Muscle of back (tissue), 11 donors: ENCODE results near the gene SYT12. TPM values are rescaled to one million over a fixed set of nuclear protein-coding genes. Genes with fewer than 3 reads are reported as not detected.
A peak's percentile ranks its signal among the peaks of the same experiment; 100 is the strongest.
"Not testable (repeated sequence)": the region's sequence is repeated elsewhere in the genome, so short reads cannot be mapped to it uniquely, and the experiment has no call there.

ENCODE experiments used
- DNase-seq, 3 donors: peaks; one replicate each; pipeline versions ENCODE4 v3.0.0 to v3.0.0-alpha.2; 2013
- polyA plus RNA-seq, 10 donors: library from polyadenylated mRNA; unstranded; fragments of 120-200 nt; gene quantifications; one replicate each; pipeline ENCODE4 v1.2.1, GENCODE V29; 2013; ENCODE audit not compliant: insufficient read length in 10 of 10

Gene SYT12
- polyA plus RNA-seq, 10 donors, result 0.04 to 0.39 (median 0.11) TPM; not detected in 1

DNA sequence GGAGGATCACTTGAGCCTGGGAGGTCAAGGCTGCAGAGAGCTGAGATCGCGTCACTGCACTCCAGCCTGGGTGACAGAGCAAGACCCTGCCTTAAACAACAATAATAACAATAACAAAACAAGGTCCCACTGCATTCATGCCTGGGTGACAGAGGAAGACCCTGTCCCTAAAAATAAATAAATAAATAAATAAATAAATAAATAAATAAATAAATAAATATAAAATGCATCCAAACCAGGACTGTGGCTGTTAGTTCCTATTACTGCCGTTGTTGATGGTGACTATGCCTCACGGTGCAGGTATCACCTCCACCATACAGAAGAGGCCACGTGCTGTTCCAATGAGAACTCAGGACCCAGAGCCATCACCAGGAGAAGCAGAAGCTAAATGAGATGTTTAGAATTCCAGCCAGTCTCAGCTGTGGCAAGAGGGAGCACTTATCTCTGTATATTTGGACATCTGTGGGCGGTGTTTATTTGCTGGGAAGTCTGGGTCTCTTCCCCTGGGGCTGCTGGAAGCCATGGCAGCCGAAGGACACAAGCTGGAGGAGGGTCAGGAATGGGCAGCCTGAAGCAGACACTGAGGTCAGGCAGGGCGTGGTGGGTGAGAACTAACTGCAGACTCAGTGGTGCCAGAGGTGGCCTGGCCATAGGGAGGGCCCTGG, 26.2 kb upstream of the SYT12 start:
- no peak for DNase-seq

DNA sequence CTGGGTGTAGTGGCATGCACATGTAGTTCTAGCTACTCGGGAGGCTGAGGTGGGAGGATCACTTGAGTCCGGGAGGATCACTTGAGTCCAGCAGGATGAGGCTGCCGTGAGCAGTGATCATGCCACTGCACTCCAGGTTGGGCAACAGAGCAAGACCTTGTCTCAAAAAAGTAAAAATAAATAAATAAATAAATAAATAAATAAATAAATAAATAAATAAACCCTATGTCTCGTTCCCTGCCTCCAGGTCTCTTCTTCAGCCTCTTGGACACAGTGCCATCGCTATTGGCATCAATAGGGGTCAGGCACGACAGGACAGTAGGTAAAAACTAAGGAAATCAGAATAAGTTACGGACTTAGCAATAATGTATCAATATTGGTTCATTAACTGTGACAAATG, 23.4 kb upstream of the SYT12 start:
- no peak for DNase-seq

DNA sequence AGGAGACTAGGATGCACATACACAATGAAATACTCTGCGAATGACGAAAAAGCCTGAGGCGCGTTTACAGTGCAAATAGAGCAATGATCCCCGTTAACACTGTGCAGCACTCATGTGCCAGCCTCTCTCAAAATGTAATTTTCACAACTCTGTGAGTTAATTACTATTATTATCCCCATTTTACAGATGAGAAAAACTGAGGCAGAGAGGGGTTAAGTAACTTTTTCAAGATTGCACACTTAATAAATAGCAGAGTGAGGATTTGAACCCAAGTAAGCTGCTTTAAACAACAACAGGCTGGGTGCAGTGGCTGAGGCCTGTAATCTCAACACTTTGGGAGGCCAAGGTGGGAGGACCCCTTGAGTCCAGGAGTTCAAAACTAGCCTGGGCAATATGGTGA, 21.6 kb upstream of the SYT12 start:
- DNase-seq, result no peak

DNA sequence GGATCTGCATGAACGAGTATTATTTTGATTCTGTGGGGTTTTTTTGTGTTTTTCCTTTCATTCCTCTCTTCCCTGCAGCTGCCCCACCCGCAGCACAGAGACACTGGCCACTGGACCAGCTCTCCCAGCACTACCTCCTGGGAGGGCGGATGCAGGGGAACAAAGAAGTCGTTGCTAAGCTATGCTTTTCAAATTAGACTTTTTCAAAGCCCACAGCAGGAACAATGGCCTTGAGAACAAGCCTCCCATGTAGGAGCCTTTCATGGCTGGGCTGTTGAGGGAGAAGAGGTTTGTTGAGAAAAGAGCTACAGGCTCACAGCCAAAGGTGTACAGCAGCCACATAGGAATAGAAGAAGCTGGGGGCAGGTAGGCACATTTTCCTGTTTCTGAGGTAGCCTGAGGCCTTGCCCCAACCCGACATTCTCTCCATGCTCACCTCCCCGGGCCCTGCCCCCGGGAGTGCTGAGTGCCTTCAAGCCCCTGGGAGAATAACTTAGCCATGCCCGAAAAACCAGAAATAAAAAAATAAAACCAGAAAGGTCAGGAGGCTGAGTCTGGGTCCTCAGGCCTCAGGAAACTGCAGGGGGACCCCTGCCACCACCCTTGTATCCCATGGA, 20.5 kb upstream of the SYT12 start:
- DNase-seq, result no peak

DNA sequence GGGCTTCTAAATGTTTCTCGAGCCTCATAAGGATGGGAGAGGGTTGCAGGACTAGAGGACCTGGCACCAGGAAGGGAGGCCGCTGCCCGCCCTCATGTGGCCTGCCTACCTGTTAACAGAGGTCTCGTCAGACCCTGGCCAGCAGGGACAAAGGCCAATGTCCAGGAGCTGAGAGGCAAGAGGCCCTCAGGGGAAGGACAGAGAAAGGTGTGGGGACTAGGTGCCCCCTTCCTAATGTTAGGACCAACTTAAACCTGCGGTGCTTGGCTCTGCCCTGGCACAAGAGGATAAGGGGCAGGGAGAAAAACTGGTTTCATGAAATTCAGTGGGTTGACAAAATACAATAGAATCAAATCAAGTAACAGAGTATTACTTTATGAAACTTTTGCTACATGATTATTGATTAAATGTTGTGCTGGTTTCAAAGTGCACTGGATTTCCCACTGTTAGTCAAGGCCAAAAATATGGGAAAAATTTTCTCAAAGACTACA, 20.0 kb upstream of the SYT12 start:
- DNase-seq, result no peak

DNA sequence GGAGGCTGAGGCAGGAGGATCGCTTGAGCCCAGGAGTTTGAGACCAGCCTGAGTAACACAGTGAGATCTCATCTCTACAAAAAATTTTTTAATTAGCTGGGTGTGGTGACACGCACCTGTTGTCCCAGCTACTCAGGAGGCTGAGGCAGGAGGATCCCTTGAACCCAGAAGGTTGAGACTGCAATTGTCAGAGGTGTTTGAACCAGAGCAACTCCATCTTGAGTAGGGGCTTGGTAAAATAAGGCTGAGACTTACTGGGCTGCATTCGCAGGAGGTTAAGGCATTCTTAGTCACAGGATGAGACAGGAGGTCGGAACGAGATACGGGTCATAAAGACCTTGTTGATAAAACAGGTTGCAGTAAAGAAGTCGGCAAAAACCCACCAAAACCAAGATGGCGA, 17.7 kb upstream of the SYT12 start:
- not testable (repeated sequence) for DNase-seq

DNA sequence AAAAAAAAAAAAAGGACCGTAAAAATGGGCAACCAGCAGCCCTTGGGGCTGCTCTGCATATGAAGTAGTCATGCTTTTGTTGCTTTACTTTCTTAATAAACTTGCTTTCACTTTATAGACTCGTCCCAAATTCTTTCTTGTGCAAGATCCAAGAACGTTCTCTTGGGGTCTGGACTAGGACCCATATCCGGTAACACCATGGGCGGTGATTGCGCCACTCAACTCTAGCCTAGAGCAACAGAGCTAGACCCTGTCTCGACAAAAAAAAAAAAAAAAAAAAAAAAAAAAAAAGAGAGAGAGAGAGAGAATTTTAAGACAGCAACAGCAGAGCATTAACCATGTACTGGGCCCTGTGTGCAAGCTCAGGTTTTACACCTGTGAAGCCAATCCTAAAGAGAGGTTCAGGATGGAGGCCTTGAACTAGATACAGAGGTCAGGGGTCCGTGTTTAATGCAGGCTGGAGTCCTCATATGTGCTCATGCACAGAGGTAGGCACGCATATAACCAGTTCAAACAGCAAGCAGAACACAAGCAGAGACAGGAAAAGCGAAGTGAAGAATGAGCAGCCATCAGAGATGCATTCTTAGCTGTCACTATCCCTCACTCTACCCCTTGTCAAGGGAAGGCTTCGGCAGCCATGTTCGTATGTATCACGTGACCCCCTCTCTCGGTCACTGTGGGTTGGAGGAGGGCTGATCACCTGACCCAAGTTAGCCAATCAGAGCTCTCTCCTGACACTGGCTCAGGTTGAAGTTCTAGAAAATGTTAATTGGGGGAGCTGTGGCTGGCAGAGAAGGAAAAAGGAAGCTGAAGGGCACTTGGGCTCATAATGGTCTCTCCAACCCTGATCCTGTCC, 16.7 kb upstream of the SYT12 start:
- DNase-seq, result no peak

DNA sequence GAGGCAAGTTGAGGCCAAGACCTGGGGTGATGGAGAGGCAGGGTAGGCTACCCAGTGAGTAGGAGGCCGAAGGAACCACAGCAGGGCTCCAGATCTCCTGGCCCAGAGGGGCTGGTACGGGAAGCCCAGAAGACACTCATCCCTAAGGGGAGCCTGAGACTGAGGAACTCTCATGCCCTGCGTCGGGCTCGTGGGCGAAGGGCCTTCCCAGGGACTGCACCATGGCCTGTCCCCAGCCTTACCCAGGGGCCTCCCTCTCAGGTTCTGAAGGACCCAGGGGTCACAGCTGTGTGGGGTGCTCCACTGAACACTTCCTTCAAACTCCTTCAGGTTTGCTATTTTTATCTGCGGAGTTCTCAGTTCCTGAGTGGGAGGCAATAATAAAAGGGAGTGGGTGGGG, 15.8 kb upstream of the SYT12 start:
- no peak for DNase-seq

DNA sequence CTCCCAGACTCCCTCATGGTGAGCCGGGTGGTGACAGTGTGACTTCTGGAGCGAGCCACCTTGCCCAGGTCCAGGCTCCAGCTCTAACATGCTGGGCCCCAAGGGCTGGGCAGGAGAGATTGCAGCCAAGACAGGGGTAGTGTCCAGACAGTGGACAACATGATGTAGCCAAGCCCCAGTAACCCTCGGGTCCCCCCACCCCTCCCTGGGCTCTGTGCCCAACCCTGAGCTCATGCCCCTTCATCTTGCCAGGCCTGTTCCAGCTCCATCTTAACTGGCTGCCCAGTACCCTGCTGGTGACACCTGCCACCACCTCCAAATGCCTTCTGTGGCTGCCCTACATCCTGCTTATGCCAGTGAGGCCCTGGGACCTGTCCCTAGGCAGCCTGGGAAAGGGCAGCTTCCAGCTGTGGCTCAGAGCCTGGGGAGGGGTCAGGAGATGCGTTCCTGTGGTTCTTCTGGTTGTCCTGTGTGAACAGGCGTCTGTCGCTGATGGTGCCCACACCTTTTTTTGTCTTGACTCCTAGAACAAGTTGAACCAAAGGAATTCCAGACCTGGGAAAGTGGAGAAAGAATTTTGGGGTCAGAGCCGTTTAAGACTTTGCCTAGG, 12.5 kb upstream of the SYT12 start:
- DNase-seq, result no peak

DNA sequence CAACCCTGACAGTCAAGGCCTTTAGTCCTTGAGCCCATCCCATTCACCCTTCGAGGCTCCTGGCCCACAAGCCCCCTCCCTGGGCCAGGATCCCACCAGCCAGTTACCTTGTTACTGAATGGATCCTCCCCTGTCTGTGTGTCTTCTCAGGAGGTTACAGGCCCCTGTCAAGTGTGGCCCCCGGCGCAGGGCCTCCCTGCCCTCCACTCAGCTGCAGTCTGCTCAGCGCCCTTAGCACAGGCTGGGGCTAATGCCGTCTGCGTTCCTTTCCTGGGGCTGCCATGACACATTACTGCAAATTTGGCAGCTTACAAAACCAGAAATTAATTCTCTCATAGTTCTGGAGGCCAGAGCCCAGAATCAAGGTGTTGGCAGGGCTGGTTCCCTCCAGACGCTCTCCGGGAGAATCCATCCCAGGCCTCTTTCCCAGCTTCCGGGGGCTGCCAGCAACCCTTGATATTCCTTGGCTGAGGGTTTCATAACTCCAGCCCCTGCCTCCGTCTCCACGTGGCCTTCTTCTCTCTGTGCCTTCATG, 9.4 kb upstream of the SYT12 start:
- no peak for DNase-seq

DNA sequence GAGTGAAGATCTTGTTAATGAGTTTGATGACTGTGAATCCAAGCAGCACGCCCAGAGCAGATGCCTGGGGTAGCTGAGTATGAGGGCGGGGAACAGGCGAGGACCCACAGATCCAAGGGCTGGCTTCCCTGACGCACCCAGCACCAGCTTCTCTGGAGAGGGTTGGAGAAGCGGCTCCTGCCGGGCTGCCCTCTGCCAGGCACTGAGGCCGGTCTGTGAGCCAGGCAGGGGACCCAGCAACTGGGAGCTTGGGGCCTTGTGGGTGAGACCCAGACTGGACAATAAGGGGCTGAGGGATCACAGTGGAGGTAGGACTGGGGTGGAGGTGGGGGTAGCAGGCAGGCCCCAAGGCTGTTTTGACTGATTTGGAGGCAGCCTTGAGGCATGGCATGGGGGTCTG, 8.6 kb upstream of the SYT12 start:
- DNase-seq, result no peak

DNA sequence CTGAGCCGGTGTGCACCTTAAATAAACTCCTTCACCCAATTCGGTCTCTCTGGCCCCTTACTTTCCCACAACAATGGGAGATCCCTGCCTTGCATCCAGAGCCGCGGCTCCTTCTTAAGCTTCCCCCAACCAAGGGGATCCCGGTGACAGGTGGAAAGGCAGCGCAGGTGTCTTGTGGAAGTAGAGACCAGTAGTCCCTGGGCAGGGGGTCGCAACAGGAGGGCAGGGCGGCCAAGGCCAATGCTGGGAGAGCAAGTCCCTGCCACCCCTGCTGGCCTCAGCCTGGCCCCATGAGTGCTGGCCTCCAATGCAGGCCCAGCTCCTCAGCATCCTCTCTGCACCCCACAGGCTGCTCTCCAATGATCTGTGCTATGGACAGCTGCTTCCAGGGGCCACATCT, 7.9 kb upstream of the SYT12 start:
- no peak for DNase-seq

DNA sequence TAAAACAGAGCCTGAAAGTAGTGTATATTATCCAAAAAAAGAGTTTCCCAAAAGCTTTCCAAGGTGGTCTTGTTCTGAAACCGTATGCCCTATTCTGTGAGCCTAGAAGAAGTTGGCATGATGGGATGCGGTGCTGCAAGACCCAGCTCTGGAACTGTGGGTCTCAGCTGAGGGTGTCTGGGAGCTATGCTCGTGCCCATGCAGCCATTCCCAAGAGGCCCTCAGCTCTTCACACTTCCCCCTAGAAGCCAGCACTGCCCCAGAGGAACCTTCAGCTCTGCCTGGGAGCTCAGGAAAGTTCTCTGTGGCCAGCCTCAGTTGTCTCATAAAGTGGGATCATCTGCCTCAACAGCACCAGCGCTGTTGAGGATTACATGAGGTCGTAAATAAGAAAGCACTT, 6.4 kb upstream of the SYT12 start:
- no peak for DNase-seq

DNA sequence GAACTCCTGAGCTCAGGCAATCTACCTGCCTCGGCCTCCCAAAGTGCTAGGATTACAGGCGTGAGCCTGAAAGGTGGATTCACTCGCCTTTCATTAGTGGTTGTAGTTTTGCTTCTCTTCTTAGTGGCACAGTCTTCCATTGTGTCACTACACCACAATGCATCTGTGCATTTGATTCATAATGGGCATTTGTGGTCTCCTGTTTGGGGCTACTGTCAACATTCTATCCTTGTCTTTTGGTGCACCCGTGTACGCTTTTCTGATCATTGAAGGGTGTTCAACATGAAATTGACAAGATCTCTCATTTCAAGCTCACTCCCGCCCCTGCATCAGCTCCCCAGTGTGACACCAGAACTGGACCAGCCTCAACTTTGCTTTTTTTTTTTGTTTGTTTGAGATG, 2.0 kb upstream of the SYT12 start:
- DNase-seq, result no peak

DNA sequence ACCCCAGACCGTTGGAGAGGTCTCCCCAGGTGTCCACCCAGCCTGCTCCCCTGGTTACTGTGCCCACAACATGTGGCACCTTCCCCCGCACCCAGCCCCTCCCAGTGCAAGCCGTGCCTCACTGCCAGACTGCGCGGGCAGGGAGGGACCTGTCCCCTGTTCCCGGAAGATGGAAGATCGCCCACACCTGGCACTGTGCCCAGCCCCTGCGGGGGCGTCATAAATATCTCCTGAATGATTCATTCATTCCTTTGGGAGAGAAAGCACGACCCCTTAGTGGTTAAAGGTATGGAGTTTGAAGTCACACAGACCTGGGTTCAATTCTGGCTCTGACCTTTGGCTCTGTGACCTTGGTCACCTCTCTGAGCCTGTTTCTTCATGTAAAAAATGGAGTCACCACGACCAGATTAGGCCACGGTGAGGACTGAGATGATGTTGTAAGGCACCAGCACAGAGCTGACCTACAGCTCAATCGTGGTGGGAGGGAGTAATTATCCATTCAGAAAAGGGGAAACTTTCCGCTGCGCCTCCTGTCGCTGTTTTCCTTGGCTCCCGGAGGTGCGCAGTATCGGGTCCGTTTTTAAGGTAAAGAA, 497 bp upstream of the SYT12 start:
- peak in 1 of 3 donors; percentile 12 for DNase-seq

DNA sequence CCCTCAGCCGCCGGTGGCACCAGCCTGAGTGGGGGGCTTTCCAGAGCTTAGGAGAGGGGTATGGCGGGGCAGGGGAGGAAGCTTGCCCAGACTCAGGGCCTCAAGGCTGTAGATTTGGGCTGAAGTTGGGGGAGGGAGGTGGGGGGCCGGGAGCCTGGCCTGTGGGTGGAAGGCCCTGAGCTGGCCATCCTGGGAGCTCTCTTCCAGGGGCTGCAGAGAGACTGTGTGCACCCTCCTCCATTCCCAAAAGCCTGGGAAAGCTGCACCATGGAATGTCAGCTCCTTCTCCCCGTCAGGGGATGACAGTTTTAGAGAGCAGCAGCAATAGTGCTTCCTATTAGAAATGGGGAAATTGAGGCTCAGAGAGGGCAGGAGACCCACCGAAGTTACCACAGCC, 1.0 kb downstream of the SYT12 start:
- no peak for DNase-seq

DNA sequence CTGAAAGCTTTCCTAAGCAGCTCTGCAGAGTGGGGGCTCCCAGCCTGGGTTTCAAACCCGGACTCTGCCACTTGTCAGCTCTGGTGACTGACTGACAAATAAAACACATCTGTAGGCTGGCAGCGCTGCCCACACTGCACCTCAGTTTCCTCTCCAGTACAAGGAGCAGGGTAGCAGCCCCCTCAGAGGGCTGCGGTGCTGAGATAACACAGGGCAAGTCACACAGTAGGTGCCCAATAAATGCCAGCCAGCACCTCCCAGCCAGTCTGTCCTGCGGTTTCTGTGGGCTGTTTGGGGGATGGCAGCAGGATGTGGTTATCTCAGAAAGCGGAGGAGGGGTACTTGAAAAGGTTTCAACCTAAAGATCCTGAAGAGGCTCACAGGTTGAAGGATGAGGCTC, 1.5 kb downstream of the SYT12 start:
- DNase-seq, result no peak

DNA sequence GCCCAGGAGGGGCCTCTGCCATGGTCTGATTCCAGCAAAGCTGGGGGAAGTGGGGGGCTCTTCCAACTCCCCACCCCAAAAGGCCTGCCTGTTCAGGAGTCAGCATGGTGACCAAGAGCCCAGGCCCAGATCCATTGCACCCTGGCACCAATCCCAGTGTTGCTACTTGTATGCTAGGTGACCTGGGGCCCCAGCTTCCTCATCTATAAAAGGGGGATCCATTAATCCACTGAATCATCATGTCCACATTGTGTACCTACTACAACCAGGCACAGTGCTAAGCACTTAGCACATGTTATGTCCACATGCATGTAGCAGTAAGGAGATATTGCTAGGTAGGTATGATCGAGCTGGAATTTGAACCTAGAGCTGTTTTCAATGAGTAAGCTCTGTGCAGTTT, 2.0 kb downstream of the SYT12 start:
- DNase-seq, result no peak

DNA sequence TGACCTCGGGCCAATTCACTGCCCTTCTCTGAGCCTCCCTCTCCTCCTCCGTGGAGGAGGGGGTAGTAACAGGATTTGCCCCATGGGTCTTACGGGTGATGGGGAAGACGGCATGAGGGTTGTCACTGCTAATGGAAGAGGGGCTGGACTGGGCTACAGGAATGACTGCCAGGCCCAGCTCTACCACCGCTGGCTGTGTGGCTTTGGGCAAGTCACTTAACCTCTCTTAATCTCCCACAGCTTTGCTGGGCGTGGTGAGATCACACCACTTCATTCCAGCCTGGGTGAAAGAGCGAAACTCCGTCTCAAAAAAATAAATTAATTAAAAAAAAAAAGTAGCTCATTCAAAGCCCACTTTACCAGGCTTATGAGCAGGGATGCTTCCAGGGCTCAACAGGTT, 2.8 kb downstream of the SYT12 start:
- no peak for DNase-seq

DNA sequence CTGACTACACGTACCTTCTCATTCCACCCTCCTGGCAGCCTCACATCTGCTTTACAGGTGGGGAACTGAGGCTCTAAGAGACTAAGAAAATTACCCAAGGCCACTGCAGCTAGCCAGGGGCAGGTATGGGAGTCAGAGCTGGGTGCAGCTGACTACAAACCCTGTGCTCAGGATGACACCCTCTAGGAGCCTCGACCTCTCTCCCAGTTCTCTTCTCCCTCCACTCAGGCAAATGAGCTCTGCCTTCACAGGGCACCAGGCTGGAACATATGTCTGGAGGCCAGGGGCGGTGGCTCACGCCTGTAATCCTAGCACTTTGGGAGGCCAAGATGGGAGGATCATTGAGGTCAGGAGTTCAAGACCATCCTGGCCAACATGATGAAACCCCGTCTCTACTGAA, 4.0 kb downstream of the SYT12 start:
- no peak for DNase-seq

DNA sequence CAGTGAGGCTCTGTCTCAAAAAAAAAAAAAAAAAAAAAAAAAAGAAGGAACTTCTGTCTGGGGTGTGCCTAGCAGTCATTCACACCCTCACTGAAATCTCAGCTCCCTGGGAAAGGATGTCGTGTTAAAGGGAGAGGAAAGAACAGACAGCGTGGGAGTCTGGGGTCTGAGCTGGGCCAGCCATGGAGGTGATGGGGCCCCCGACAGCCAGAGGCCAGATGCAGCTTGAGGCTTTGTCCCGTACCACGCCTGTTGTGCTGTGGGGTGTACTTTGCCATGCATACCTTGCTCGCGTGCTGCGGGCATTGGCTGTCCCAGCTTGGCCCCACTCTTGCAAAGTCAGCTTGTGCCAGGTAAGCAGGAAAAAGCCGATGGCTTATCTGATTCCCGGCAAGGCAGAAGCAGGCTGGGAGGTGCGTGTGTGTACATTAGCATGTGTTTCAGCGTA, 4.6 kb downstream of the SYT12 start:
- DNase-seq, result no peak
